ENCODE measurements around the gene SLC2A4. TPM values are rescaled to one million over a fixed set of nuclear protein-coding genes. Genes with fewer than 3 reads are reported as not detected.
A peak's percentile ranks its signal among the peaks of the same experiment; 100 is the strongest.

The SLC2A4 gene
- total RNA-seq, 1 donor: under 0.01 TPM

DNA sequence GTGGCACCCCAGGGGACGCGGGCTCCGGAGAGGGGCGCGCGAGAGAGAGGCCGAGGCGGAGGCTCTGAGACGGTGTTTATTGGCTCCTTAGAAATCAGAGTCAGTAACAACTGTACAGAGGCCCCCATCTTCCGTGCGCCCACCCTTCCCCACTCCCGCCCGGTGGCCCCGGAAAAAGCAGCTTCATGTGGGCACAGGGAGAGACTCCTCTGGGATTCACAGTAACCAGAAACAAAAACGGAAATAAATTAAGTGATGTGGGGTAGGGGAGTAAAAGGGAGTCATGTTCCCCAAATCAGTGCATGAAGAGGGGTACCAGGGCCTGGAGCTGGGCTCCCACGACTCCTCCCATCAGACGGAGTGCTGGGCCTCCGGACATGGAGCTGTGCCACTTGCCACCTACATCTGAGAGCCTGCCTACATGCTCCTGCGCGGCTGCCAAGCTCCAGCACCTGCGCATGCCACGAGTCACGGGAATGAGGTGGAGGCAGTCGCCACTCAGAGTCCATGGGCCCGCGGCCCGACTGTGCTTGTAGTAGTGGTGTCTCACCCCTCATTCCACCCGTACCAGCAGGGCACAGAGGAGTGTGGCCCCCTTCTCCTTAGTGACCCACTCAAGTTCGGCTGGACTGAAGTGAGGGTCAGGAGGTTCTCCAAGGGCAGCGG, 34.2 kb downstream of the SLC2A4 start:
- H3K4me2 ChIP-seq (ENCODE audit: insufficient read depth, low read length): peak overlapping the region; percentile 97
- H3K27me3 ChIP-seq (ENCODE audit: insufficient read depth, low read length): no peaks in the 10 kb centered on the region
- H3K36me3 ChIP-seq (ENCODE audit: insufficient read depth, low read length): peaks cover 64% of the 10 kb centered on the region
- no peaks in the 10 kb centered on the region for H3K9me3 ChIP-seq (ENCODE audit: low read depth, low read length)
- H3K4me1 ChIP-seq (ENCODE audit: insufficient read depth, low read length): peaks cover 28% of the 10 kb centered on the region
- peak overlapping the region; percentile 70 for H3K27ac ChIP-seq (ENCODE audit: low read depth, low read length)
- peak overlapping the region; percentile 61 for H2AFZ ChIP-seq (ENCODE audit: low read length)
- H3K79me2 ChIP-seq (ENCODE audit: insufficient read depth, low read length): peaks cover 37% of the 10 kb centered on the region
- H3K4me3 ChIP-seq (ENCODE audit: insufficient read depth, low read length): peak overlapping the region; percentile 91
- peak; percentile 88 for DNase-seq (ENCODE audit: insufficient read length, low spot score, missing footprints)
- peaks cover 37% of the 10 kb centered on the region for H4K20me1 ChIP-seq (ENCODE audit: insufficient read depth, low read length)
- TF ChIP-seq, protein P1, sequence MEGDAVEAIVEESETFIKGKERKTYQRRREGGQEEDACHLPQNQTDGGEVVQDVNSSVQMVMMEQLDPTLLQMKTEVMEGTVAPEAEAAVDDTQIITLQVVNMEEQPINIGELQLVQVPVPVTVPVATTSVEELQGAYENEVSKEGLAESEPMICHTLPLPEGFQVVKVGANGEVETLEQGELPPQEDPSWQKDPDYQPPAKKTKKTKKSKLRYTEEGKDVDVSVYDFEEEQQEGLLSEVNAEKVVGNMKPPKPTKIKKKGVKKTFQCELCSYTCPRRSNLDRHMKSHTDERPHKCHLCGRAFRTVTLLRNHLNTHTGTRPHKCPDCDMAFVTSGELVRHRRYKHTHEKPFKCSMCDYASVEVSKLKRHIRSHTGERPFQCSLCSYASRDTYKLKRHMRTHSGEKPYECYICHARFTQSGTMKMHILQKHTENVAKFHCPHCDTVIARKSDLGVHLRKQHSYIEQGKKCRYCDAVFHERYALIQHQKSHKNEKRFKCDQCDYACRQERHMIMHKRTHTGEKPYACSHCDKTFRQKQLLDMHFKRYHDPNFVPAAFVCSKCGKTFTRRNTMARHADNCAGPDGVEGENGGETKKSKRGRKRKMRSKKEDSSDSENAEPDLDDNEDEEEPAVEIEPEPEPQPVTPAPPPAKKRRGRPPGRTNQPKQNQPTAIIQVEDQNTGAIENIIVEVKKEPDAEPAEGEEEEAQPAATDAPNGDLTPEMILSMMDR (IDR thresholded peaks at IDR 0.05; ENCODE audit: extremely low read depth, low read depth, low read length): no peak

- Histone ChIP-seq H3K36me3 (ENCODE audit: insufficient read depth, low read length) (peaks cover 67% of the 10 kb centered on the region), H3K4me3 (ENCODE audit: insufficient read depth, low read length) (no peak overlapping the region), H3K4me2 (ENCODE audit: insufficient read depth, low read length) (no peak overlapping the region), H3K9me3 (ENCODE audit: low read depth, low read length) (no peaks in the 10 kb centered on the region), H4K20me1 (ENCODE audit: insufficient read depth, low read length) (peaks cover 24% of the 10 kb centered on the region), H3K4me1 (ENCODE audit: insufficient read depth, low read length) (peaks cover 28% of the 10 kb centered on the region), H3K79me2 (ENCODE audit: insufficient read depth, low read length) (peaks cover 25% of the 10 kb centered on the region), H2AFZ (ENCODE audit: low read length) (no peak overlapping the region), H3K27me3 (ENCODE audit: insufficient read depth, low read length) (no peaks in the 10 kb centered on the region), H3K27ac (ENCODE audit: low read depth, low read length) (no peak overlapping the region)
- DNase-seq (ENCODE audit: insufficient read length, low spot score, missing footprints): peak; percentile 82
- TF ChIP-seq, protein P1 (IDR thresholded peaks at IDR 0.05; ENCODE audit: extremely low read depth, low read depth, low read length): no peak
Measured at GRCh38 chr17:7317161-7317803, 35.8 kb downstream of the SLC2A4 start.

DNA sequence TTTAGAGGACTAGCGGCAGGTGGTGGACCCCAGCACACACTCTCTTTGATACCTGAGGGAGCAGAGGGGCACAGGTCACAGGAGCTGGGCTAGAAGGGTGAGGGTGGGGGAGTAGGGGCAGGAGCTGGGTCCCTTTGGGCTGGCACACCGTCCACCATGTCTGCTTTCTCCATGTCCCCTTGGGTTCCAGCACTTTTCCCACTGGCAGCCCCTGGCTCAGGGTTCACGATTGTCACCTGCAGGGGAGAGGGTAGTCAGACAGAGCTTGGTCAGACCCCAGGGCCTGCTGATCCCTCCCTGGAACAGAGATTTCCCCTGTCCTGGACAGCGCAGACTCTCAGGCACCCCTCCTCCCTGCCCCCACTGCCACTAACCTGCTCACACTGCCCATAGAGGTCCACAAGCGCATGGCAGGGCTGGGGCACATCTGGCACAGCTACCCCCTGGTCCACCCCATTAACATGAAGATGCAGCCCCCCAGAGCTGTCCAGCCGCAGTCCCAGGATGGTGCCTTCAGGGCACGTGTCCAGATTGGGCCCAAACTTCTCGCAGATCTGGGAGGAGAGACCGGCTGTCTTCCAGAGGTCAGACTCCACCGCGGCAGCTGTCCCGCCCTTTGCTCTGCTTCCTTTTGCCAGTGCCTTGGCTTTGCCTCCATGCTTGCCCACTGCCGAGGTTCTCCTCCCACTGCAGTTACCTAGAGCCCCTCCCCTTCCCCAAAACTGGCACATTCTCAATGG, 36.8 kb downstream of the SLC2A4 start:
- Histone ChIP-seq H3K27ac (ENCODE audit: low read depth, low read length) (no peak overlapping the region), H3K27me3 (ENCODE audit: insufficient read depth, low read length) (no peaks in the 10 kb centered on the region), H4K20me1 (ENCODE audit: insufficient read depth, low read length) (peaks cover 14% of the 10 kb centered on the region), H3K36me3 (ENCODE audit: insufficient read depth, low read length) (peaks cover 67% of the 10 kb centered on the region), H3K79me2 (ENCODE audit: insufficient read depth, low read length) (peaks cover 15% of the 10 kb centered on the region), H3K4me3 (ENCODE audit: insufficient read depth, low read length) (no peak overlapping the region), H3K4me1 (ENCODE audit: insufficient read depth, low read length) (peaks cover 18% of the 10 kb centered on the region), H3K9me3 (ENCODE audit: low read depth, low read length) (no peaks in the 10 kb centered on the region), H3K4me2 (ENCODE audit: insufficient read depth, low read length) (no peak overlapping the region), H2AFZ (ENCODE audit: low read length) (no peak overlapping the region)
- TF ChIP-seq, protein P1 (IDR thresholded peaks at IDR 0.05; ENCODE audit: extremely low read depth, low read depth, low read length): no peak
- DNase-seq (ENCODE audit: insufficient read length, low spot score, missing footprints): peak; percentile 76

- Histone ChIP-seq H3K36me3 (ENCODE audit: insufficient read depth, low read length) (peaks cover 82% of the 10 kb centered on the region), H4K20me1 (ENCODE audit: insufficient read depth, low read length) (no peaks in the 10 kb centered on the region), H3K27me3 (ENCODE audit: insufficient read depth, low read length) (no peaks in the 10 kb centered on the region), H3K9me3 (ENCODE audit: low read depth, low read length) (no peaks in the 10 kb centered on the region), H2AFZ (ENCODE audit: low read length) (no peak overlapping the region), H3K79me2 (ENCODE audit: insufficient read depth, low read length) (no peaks in the 10 kb centered on the region), H3K4me3 (ENCODE audit: insufficient read depth, low read length) (no peak overlapping the region), H3K27ac (ENCODE audit: low read depth, low read length) (no peak overlapping the region), H3K4me2 (ENCODE audit: insufficient read depth, low read length) (no peak overlapping the region), H3K4me1 (ENCODE audit: insufficient read depth, low read length) (no peaks in the 10 kb centered on the region)
- TF ChIP-seq, protein P1 (IDR thresholded peaks at IDR 0.05; ENCODE audit: extremely low read depth, low read depth, low read length): no peak
- peak; percentile 69 for DNase-seq (ENCODE audit: insufficient read length, low spot score, missing footprints)
Measured at GRCh38 chr17:7321466-7321865, 39.9 kb downstream of the SLC2A4 start.
